ENCODE measurements around the gene PEX26.
"Not testable (repeated sequence)": the region's sequence is repeated elsewhere in the genome, so short reads cannot be mapped to it uniquely, and the experiment has no call there.

The PEX26 gene

GRCh38 chr22:18056807-18057474 is 20.8 kb upstream of the PEX26 start:
- no peak for DNase-seq

GRCh38 chr22:18057568-18058209 is 20.1 kb upstream of the PEX26 start:
- peak; percentile 41 for DNase-seq

- DNase-seq, result no peak
Measured at GRCh38 chr22:18058371-18059093, 19.3 kb upstream of the PEX26 start.

GRCh38 chr22:18059094-18059417 is 18.7 kb upstream of the PEX26 start:
- DNase-seq, result no peak

- DNase-seq, result no peak
Measured at GRCh38 chr22:18059473-18059872, 18.3 kb upstream of the PEX26 start.

- DNase-seq, result no peak
Measured at GRCh38 chr22:18059991-18060390, 17.8 kb upstream of the PEX26 start.

GRCh38 chr22:18060646-18061620 is 16.9 kb upstream of the PEX26 start:
- no peak for DNase-seq

GRCh38 chr22:18062421-18062820 is 15.4 kb upstream of the PEX26 start:
- DNase-seq, result no peak

- DNase-seq, result no peak
Measured at GRCh38 chr22:18063306-18063705, 14.5 kb upstream of the PEX26 start.

GRCh38 chr22:18063715-18064114 is 14.1 kb upstream of the PEX26 start:
- not testable (repeated sequence) for DNase-seq

GRCh38 chr22:18064636-18065035 is 13.2 kb upstream of the PEX26 start:
- DNase-seq, result no peak

- DNase-seq, result no peak
Measured at GRCh38 chr22:18065256-18065655, 12.5 kb upstream of the PEX26 start.

GRCh38 chr22:18066181-18066859 is 11.5 kb upstream of the PEX26 start:
- DNase-seq, result no peak

GRCh38 chr22:18067121-18067520 is 10.7 kb upstream of the PEX26 start:
- no peak for DNase-seq

GRCh38 chr22:18067548-18068341 is 10.0 kb upstream of the PEX26 start:
- DNase-seq, result no peak

GRCh38 chr22:18068381-18068988 is 9.3 kb upstream of the PEX26 start:
- no peak for DNase-seq

- DNase-seq, result no peak
Measured at GRCh38 chr22:18069041-18069440, 8.7 kb upstream of the PEX26 start.

- no peak for DNase-seq
Measured at GRCh38 chr22:18070041-18070440, 7.7 kb upstream of the PEX26 start.

- DNase-seq, result no peak
Measured at GRCh38 chr22:18070556-18071306, 7.1 kb upstream of the PEX26 start.

GRCh38 chr22:18071307-18071967 is 6.4 kb upstream of the PEX26 start:
- not testable (repeated sequence) for DNase-seq
